Stimulated activated CD4-positive, alpha-beta T cell treated with anti-CD3 and anti-CD28 coated beads, Interleukin-4, amount 100 ng/mL, for 24 hours (primary cell): ENCODE measurements around the gene ATP4B.

Source experiments
- DNase-seq: peaks from one replicate; pipeline ENCODE4 v3.0.0-alpha.2; 2020

Gene ATP4B

GRCh38 chr13:113603116-113603710, 54.8 kb downstream of the ATP4B start:
- no peak for DNase-seq

DNA sequence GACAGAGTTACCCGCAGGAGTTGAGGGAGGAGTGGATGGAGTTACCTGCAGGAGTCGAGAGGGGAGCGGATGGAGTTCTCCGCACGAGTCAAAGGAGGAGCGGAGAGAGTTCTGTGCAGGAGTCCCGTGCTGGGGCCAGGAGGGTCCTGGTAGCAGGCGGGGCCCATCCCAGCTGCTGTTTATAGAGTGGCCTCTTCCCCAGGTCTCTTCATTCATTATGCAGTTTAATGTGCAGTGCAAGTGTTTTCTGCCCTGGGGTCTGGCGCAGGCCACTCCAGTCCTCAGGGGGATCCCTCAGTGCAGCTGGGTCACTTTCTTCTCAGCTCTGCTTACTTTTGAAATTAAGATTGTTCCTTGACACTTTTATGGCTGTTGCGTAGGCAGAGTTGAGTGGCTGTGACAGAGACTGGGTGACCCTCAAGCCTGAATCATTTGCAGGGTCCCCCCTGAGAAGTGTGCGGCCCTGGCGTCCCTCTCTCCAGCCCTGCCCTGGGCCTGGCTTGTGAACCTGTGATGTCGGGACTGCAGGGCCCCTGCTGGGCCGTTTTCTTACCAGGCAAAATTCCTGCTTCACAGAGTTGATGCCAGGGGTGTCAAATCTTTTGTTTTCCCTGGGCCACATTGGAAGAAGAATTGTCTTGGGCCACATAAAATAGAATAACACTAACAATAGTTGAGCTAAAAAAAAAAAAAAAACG, 55.6 kb downstream of the ATP4B start:
- no peak for DNase-seq

GRCh38 chr13:113601166-113602070, 56.6 kb downstream of the ATP4B start:
- DNase-seq: no peak

DNA sequence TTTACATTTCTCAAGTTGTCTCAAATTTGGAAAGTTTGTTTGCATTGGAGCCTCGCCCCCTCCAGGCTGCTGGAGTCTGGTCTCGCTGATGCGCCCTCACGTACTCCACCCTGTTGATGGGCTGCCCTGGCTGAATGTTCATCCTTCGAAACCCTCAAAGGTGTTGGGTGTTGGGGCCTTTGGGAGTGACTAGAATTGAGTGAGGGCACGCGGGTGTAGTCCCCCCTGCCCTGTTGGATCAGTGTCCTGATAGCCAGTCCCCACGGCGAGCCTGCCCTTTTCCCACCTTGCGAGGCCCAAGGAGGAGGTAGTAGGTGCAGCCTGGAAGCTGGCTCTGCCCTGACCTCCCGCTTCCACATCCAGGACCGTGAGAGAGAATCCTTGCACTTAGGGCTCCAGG, 58.6 kb downstream of the ATP4B start:
- DNase-seq: no peak
